GM12891 (cell line): ENCODE results near the gene ARHGAP18.

ENCODE experiments used
- PAX5 ChIP-seq: IDR thresholded peaks from 2 replicates; pipeline ENCODE4 v1.6.1; 2011; ENCODE audit warnings: low read length, moderate library complexity, mild to moderate bottlenecking; ENCODE audit not compliant: insufficient read depth, severe bottlenecking
- POLR2A ChIP-seq: IDR thresholded peaks from 2 replicates; pipeline ENCODE4 v1.6.1; 2011; ENCODE audit warnings: low read depth, low read length, control low read depth
- POLR2AphosphoS5 ChIP-seq: IDR thresholded peaks from 2 replicates; pipeline ENCODE4 v1.6.1; 2011; ENCODE audit warnings: low read depth, low read length, control low read depth
- SPI1 ChIP-seq: IDR thresholded peaks from 2 replicates; pipeline ENCODE4 v1.6.1; 2011; ENCODE audit warnings: low read depth, low read length, control low read depth
- TAF1 ChIP-seq: IDR thresholded peaks from 2 replicates; pipeline ENCODE4 v1.6.1; 2011; ENCODE audit warnings: low read depth, low read length, control low read depth

DNA sequence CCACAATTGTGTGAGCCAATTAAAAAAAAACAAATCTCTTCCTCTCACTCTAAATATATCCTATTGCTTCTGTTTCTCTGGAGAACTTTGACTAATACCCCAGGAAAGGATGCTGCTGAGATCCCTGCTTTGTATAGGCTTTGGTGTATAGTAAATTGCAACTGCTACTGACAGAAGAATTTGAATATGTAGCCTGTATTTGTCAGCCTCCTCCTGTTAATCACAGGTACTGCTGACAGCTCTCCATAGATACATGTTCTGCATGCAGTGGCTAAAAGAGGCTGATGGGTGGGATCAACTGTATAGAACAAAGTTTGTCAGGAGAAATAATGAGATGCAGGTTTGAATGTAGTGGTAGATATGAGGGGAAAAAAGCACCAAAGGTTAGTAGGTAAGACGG is 95.0 kb downstream of the ARHGAP18 start:
- TF ChIP-seq POLR2A (no peak), POLR2AphosphoS5 (no peak), TAF1 (no peak), SPI1 (no peak), PAX5 (no peak)
